ENCODE data around the gene PSD2. TPM values are rescaled to one million over a fixed set of nuclear protein-coding genes. Genes with fewer than 3 reads are reported as not detected.

The PSD2 gene
- not detected in 2 replicates for total RNA-seq (2014; rRNA removed; shearing (Covaris generic))

DNA sequence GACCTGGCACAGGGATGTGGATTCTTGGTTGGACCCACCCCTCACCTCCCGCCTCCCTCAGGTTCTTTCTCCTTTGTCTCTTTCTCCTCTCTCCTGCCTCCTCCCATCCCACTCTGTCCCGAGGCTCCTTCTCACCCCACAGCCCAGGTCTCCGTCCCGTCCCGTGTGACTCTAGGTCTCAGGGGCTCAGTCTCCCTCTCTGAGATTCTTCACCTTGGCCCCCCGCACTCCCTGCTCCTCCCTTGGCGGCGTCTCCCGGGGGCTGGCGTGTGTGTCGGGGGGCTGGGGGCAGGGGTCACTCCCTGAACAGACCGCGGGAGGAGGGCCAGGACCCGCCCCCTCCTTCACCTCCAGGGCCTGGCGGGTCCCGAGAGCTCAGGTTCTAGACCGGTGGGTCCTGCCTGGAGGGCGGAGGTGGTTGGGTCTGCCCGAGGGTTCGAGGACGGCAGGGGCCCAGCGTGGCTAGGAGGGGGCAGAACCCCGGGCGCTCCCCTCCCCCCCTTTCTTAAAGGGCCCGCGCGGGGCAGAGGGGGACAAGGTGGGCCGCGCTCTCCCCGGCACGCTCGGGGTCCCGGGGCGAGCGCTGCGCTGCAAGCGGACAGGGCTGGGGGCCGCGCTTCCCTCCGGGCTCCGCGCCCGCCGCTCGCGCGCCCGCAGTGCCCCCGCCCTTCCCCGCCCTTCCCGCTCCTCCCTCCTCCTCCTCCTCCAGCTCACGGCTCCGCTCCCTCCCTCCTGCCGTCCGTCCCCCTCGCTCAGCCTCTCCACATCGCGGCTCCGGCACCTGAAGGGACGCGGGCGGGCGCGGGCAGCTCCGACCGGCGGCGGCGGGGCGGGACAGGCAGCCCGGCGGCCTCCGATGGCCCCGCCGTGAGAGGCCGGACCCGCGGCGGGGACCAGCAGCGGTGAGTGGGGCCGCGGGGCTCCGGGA lies at the start of gene PSD2:
TSS of gene PSD2 (plus strand) at position 735 of the 928 bp plus-strand sequence. CDS start 13,633 bp downstream, outside the sequence.
- peak; percentile 14 for DNase-seq (ENCODE audit: low read depth)

DNA sequence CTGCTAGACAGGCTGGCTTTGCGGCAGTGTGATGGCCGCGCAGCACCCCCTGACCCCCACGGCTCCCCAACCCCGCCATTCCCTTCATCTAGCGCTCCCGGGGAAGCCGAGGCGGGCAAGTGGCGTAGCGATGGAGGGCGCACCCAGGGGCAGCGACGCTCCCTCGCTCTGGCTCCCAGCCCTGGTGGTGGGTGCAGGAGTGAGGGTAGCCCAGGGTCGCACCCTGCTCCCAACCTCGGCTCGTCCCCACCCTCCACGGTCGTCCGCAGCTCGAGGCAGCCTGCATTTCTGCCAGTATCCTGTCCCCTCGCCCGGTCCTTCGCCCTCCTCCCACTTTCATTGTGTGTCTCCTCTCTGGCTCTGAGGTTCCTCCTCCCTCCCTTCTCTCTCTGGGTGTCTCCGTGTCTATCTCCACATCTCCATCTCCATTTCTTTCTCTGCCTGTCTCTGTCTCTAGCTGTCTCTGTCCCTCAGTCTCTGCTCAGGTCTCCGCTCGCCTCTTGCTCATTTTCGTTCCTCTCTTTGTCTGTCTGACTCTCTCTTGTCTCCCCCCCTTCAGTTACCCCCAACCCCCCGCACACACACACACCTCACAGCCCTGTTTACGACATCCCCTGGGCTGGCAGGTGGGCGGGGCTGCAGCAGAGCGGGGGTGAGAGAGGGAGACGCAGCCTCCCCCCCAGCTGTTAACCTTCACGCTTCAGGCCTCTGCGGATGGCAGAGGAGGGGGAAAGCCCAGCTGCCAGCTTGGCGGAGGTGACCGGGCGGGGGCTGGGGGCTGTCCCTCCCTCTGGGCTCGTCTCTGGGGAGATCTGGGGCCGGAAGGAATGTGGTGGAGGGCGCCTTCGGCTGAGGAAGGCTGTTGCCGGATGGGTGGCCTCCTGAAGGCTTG lies 48.7 kb upstream of the PSD2 start:
- DNase-seq (ENCODE audit: low read depth) = no peak

DNA sequence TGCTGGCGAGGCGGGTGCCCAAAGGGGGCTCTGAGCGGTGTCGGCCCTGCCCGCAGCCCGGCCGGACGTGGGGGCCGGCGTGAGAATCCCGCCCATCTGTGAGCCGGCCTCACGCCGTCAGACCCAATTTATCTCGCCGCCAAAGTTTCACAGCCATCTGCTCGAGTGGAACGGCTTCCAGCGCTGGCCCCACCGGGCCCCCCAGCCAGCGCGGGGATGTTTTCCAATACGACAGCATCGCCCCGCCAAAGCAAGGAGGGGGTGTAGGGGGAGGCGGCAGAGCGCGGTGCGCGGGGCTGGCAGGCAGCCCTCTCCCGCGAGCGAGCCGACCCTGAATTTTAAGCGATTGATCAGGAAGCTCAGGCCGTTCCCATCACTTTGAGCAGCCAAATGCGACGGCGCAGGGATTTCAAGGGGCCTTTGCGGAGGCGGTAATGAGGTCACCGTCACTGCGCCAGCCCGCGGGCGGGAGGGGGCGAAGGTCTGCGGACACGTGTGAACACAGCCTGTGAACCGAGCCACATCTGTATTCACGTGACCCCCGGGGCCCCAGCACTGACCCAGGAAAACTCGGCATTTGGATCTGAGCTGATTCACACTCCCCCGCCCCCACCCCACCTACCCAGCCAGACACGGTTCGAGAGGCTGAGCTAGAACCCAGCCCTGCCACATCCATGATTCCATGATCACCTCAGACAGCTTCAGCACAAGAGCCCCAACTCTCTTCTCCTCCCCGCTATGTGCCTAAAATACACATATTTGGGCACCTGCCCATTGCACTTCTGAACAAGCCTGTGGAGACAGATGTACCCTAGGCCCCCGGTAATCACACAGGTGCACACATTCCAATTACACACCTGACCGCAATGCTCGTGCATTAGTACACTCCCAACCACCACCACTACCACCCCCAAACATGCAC lies 47.8 kb upstream of the PSD2 start:
- DNase-seq (ENCODE audit: low read depth) = peak; percentile 45

DNA sequence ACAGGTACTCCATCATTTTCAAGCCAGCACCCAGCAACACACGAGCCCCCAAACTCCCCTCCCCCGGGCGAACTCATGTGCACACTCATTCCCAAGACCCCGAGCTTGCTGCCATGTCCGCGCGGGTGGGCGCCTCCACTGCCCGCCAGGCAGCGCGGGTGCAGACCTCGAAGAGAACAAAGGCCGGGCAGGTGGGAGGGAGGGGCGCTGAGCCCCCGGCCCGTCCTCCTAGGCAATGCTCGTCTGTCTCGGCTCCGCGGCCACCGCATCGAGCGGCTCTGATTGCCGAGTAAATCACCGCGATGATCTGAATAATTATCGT lies 47.1 kb upstream of the PSD2 start:
- DNase-seq (ENCODE audit: low read depth) = no peak

DNA sequence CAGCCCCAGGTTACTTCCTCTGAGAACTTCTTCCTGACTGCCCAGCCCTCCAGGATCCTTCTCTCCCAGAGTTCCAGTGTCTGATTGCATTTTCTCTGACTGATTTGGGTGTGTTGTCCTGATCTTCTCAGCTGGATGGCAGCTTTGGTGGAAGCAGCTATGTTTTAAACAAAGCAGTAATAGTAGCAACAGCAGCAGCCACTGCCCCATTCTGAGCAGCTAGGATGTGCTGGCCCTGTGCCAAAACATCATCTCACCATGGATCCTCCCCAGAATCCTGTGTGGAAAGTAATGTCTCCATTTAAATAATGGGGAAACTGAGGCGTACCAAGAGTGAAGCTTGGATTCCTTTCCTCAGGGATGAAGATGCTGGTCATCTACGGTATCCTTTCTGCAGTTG lies 46.4 kb upstream of the PSD2 start:
- no peak for DNase-seq (ENCODE audit: low read depth)

DNA sequence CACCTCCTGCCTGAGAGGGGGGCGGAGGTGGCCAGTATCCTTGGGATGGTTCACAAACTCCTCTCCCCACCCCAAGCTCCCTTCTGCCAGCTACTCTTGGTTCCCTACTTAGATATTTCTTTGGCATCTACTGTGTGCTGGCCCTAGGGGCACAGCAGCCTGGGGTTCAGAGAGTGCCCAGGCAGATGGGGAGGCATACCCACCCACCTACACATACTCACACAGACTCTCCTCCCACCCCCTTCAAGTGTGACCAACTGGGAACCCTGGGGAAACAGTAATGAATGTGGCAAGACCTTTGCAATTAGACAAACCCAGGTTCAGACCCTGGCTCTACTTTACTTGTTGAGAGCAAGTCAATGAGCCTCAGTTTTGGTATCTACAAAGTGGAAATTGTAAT lies 44.4 kb upstream of the PSD2 start:
- DNase-seq (ENCODE audit: low read depth) = no peak

DNA sequence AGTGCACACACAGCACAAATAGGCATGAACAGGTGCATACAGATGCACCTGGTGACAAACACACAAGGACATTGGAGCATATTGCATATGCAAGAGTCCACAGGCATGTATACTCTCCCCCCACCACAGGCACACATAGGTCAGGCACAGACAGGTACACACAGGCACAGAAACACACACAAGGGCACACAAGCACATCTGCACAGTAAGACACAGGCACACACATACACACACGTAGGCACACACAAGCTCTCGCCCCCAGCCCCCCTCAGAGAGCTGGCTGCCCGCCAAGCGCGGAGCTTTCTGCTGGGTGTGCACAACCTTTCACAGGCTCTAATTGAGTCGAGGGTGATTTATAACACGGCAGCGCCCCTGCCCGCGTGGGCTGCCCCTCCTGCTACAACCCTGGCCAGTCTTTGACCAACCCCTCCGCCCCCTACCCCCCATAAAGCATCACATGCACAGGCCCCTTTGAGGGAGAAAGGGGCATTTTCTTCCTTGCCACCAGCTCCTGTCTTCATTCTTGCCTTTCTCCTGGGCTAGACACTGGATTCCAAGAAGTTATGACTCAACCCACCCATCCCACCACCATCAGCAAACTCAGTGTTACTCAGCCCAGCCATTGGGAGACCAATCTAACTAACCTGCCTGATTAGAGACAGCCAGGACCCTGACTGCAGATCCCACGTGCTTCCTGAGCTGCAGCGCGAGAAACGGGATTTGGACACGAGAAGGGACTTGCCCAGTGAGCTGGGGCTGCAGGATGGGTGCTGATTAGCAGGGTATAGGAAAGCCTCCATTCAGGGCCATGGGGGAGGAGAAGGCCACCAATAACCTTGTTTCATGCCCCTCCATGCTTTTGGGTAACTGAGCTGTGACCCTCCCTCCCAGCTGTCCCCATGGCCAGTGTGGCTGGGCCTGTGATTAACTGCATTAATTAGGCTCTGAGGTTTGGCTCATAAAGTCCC lies 42.8 kb upstream of the PSD2 start:
- DNase-seq (ENCODE audit: low read depth) = no peak

DNA sequence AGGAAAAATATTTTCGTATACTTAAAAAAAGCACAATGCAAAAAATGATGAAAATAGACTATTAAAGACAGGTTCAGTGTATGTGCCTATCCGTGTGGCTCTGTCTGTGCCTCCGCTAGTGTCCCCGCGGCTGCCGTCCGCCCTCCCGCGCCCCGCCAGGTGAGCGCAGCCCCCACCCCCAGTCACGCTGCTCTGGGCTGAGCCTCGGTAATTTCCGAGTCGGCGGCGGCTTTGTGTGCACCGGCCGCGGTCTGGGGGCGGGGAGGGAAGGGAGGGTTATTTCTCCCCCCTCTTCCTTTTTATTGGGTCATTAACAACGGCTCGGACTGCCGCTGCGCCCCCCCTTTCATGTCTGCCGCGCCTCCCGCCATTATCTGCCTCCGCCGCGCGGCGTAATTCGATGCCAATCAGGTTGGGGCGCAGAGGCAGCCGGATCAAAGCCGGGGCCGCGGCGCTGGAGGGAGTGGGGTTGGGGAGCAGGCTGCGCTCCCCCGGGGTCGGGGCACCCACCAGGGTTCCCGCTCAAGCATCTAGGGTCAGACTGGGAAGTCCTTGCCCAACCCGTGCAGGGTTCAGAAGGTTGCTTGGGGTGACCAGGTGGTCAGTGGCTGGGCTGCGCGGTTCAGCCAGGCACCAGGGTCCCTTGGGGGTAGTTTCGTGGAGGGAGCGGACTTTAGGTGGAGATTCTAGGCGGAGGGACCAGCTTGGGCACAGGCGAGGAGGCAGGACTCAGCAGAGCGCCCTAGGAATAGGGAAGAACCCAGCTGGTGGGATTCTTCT lies 39.5 kb upstream of the PSD2 start:
- no peak for DNase-seq (ENCODE audit: low read depth)

DNA sequence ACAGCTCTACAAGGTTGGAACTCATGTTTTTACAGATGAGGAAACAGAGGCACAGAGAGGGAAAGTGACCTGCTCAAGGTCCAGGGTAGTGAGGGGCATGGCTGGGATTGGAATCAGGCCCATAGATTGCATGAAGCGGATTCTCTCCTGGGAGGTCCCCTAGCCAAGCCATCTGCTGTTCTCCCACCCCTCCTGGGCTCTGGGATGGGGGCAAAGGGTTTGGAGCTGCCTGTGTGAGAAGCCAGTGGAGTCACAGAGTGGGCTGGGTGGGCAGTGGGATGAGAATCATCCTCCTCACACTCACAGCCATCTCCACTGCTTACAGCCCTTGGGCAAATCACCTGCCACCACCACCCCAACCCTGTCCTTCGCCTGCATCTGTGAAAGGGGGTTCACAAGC lies 38.6 kb upstream of the PSD2 start:
- DNase-seq (ENCODE audit: low read depth) = no peak

DNA sequence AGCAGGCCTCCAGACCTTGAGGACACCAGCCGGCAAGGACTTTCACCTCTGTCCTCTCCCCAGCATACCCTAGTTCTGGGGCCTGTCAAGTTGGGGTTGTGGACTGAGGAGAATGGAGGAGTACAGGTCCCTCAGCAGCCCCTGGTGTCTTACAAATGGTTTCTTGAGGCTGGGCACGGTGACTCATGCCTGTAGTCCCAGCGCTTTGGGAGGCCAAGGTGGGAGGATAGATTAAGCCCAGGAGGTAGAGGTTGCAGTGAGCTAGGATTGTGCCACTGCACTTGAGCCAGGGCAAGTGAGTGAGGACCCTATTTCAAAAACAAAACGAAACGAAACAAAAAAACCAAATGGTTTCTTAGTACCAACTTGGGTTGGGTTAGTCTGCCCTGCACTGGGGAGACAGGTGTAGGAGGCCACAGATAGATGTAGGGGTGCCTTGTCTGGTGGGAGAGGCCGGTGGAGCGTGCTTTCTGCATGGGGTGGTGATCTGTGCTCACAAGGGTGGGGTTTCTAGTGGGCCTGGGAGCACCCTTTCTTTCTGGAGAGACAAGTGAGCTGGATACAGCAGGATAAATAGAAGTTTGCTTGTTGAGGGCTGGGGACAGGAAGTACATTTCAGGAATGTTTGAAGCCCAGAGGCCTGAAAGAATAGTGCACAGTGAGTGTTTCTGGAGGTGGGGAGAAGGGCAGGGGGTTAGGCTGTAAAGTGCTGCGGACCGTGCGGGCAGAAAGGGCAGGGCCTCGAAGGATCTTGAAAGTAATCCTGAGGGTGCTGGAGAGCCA lies 37.7 kb upstream of the PSD2 start:
- DNase-seq (ENCODE audit: low read depth) = no peak

DNA sequence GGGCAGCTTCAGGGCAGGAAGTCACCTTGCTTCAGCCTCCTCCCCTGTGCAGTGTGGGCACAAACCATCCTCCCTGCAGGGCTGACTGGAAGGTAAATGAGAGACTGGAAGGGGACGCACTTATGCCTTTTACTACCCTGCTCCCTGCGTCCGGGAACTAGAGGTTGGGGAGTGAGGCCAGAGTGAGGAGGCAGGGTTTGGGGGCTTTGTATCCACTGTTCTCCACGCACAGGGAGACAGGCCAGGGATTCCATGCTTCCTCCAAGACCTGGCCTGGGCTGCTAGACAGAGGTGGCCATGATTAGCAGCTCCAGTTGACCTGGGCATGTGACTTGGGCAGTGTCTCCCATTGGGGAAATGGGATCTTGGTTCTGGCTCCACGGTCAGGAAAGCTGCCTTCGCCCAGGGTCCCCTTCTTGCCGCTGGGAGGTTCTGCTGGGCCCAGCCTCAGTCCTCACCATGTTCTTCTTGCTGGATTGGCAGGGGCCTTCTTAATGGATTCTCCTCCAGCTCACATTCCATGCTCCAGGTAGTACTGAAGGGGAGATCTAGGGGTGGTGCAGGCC lies 37.0 kb upstream of the PSD2 start:
- no peak for DNase-seq (ENCODE audit: low read depth)

DNA sequence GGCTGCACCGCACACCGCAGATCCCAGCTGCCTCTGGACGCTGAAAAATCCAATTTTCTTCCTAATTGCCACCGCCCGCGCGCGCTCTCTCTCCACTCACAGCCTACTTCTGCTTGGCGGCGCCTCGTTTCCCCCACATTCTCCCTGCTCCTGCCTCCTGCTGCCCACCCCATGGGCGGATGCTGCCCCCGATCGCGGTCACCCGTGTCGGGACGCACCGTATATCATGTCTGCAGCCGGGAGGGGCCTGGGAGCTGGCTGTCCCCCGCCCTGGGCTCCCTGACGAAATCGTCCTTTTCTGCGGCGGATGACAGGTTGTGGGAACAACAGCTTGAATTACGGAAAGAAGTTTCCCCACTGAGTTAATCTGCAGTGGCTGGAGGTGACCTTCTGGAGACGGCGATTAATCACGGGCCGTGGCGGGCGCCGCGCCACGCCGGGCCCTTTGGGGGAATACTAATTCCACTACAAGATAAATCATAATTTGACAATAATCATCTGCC lies 36.3 kb upstream of the PSD2 start:
- no peak for DNase-seq (ENCODE audit: low read depth)

DNA sequence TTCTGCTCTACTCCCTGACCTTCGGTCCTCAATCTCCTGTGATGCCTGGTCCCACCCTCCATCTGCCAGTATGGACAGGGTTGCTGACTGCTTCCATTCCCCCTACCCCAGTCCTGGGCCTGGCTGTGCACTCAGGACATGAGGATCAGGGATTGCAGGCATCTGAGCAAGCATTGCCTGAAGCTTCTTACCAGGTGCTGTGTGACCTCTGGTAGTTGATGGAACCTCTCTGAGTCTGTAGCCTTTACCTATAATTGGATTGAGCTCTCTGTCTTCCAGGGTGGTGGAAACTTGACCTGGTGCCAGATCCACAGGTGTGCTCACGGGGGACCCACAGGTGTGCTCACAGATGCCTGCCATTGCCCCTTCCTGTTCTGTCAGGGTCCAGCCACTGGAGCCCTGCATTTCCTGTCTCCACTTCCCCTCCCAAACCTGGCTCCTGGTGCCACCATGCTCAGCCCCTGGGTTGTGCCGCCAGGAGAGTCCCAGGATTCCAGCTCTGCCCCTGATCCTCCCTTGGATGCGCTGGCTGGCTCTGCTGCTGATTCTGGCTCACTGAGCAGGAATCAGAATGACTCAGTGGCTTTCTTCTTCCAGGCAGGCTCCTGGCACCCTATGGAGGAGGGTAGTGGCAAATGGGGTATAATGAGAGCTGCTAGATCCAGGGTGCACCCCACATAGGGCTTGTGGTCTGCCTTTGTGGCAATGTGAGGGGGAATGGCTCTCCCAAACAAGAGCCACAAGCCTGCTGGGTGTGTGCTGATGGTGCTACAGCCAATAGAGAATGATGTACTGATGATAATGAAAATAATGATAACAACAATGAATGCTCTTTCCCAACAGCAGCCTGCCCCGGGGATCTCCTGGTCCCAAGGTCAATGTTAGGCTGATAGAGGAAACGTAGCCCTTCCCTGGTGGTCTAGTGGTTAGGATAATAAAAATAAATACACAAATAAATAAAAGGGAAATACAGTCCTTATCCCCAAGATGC lies 35.2 kb upstream of the PSD2 start:
- no peak for DNase-seq (ENCODE audit: low read depth)

DNA sequence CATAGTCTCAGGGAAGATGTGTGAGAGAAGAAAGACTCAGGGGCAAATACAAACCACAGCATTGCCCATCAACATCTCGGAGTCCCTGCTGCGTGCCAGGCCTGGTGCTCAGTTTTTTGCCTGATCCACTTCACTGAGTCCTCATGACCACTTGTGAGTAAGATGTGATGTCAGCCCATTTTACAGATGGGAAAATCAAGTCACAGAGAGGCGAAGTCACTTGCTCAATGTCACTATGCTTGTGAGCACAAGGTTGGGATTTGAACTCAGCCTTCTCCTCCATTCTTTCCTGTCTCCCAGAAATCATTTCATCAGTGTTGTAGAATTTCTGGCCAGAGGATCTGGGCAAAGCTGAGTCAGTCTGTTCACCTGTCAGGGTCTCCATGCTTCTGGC lies 34.6 kb upstream of the PSD2 start:
- no peak for DNase-seq (ENCODE audit: low read depth)

DNA sequence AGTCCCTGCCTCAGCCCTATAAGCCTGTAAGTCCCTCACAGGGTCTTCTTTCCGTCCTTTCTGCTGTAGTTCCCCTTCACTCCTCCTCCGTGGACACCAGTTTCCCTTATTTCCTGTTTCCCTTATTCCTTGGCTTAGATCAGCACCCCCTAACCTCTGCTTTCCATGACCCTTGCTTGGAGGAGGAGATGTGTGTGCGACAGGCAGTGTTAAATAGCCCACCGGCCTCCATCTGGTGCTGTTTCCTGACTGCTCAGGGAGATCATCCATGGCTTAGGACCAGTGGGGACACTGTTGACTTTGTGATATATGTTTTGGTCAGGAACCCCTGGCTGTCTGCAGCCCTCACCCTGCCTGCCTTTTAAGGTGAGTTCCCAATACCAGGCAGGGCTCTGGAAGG lies 34.1 kb upstream of the PSD2 start:
- no peak for DNase-seq (ENCODE audit: low read depth)

DNA sequence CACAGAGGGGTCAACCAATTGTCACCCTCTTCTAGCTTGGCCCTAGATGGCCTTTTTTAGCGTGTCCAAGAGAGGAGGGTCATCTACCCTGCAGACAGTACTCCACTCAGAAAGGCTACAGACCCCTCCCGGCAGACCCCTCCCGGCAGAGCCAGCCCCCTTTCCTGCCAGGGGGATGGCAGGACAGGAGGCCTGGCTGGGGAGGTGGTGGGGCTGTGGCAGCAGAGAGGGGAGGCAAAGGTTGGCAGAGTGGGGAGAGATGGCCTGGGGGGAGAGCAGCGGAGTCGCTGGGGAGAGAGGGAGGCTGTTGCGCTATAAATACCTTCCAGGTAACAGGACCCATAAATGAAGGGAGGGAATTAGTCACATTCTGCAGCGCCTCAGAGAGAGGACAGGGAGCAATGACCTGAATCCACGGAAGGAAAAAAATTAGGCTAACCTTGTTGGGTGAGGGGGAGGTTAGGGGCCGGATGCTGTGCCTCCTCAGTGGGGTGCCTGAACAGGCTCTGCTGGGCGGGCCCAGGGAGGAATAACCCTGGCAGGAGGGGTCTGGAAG lies 32.9 kb upstream of the PSD2 start:
- no peak for DNase-seq (ENCODE audit: low read depth)

Data from RPMI7951 (cell line).